GM21447 (cell line): ENCODE measurements around the gene CRTC1.
"Not testable (repeated sequence)": the region's sequence is repeated elsewhere in the genome, so short reads cannot be mapped to it uniquely, and the experiment has no call there.

ENCODE experiments used
- ATAC-seq: cut with Tn5 transposase; IDR thresholded peaks from one replicate; pipeline ENCODE4 v1.9.1; 2021; ENCODE audit not compliant: unreplicated experiment

The CRTC1 gene

GRCh38 chr19:18668744-18669523, 14.5 kb upstream of the CRTC1 start:
- ATAC-seq = no peak

GRCh38 chr19:18669524-18669817, 14.0 kb upstream of the CRTC1 start:
- ATAC-seq = no peak

GRCh38 chr19:18669883-18670282, 13.6 kb upstream of the CRTC1 start:
- no peak for ATAC-seq

- ATAC-seq = no peak
These were observed 13.2 kb upstream of the CRTC1 start for GRCh38 chr19:18670312-18670711.

GRCh38 chr19:18671303-18672043, 12.0 kb upstream of the CRTC1 start:
- no peak for ATAC-seq

- no peak for ATAC-seq
These were observed 11.4 kb upstream of the CRTC1 start for GRCh38 chr19:18672044-18672451.

- ATAC-seq = no peak
These were observed 10.7 kb upstream of the CRTC1 start for GRCh38 chr19:18672606-18673337.

- no peak for ATAC-seq
These were observed 8.9 kb upstream of the CRTC1 start for GRCh38 chr19:18674616-18675015.

GRCh38 chr19:18675779-18676178, 7.7 kb upstream of the CRTC1 start:
- ATAC-seq = no peak

- ATAC-seq = no peak
These were observed 6.8 kb upstream of the CRTC1 start for GRCh38 chr19:18676692-18677091.

- no peak for ATAC-seq
These were observed 6.3 kb upstream of the CRTC1 start for GRCh38 chr19:18677156-18677555.

GRCh38 chr19:18680148-18680547, 3.3 kb upstream of the CRTC1 start:
- not testable (repeated sequence) for ATAC-seq

GRCh38 chr19:18682807-18683108, 722 bp upstream of the CRTC1 start:
- ATAC-seq = no peak

GRCh38 chr19:18683958-18684641, 620 bp downstream of the CRTC1 start:
- ATAC-seq = peak; percentile 29

- no peak for ATAC-seq
These were observed 1.1 kb downstream of the CRTC1 start for GRCh38 chr19:18684642-18684993.

- no peak for ATAC-seq
These were observed 2.2 kb downstream of the CRTC1 start for GRCh38 chr19:18685597-18686190.

- ATAC-seq = no peak
These were observed 4.4 kb downstream of the CRTC1 start for GRCh38 chr19:18687740-18688465.

- no peak for ATAC-seq
These were observed 12.5 kb downstream of the CRTC1 start for GRCh38 chr19:18696023-18696422.

- no peak for ATAC-seq
These were observed 14.2 kb downstream of the CRTC1 start for GRCh38 chr19:18697680-18698079.

GRCh38 chr19:18698321-18699167, 15.1 kb downstream of the CRTC1 start:
- no peak for ATAC-seq
